ENCODE data around the gene TMEM89. TPM values are rescaled to one million over a fixed set of nuclear protein-coding genes. Genes with fewer than 3 reads are reported as not detected.

TMEM89 gene
- total RNA-seq, 1 experiment from 2014 or later: not detected

- DNase-seq (ENCODE audit: low read depth): no peak
These were observed 21.0 kb upstream of the TMEM89 start for GRCh38 chr3:48642605-48643004.

GRCh38 chr3:48641396-48641795 is 19.8 kb upstream of the TMEM89 start:
- DNase-seq (ENCODE audit: low read depth): no peak

- DNase-seq (ENCODE audit: low read depth): no peak
These were observed 18.5 kb upstream of the TMEM89 start for GRCh38 chr3:48639944-48640606.

- DNase-seq (ENCODE audit: low read depth): no peak
These were observed 15.7 kb upstream of the TMEM89 start for GRCh38 chr3:48637305-48637704.

- no peak for DNase-seq (ENCODE audit: low read depth)
These were observed 14.6 kb upstream of the TMEM89 start for GRCh38 chr3:48636149-48636655.

- DNase-seq (ENCODE audit: low read depth): peak; percentile 97
These were observed 13.9 kb upstream of the TMEM89 start, which contains the start of gene SLC26A6 for GRCh38 chr3:48635222-48636021. Gene SLC26A6, minus strand, starts transcription at chr3:48635461. Its CDS starts 68 bp downstream, at chr3:48635393.

- DNase-seq (ENCODE audit: low read depth): peak; percentile 55
These were observed 13.2 kb upstream of the TMEM89 start for GRCh38 chr3:48634661-48635221.

GRCh38 chr3:48633743-48634142 is 12.2 kb upstream of the TMEM89 start:
- DNase-seq (ENCODE audit: low read depth): no peak

- DNase-seq (ENCODE audit: low read depth): no peak
These were observed 11.7 kb upstream of the TMEM89 start for GRCh38 chr3:48633256-48633655.

- no peak for DNase-seq (ENCODE audit: low read depth)
These were observed 10.2 kb upstream of the TMEM89 start for GRCh38 chr3:48631516-48632448.

- DNase-seq (ENCODE audit: low read depth): no peak
These were observed 9.3 kb upstream of the TMEM89 start for GRCh38 chr3:48630833-48631232.

- DNase-seq (ENCODE audit: low read depth): no peak
These were observed 8.8 kb upstream of the TMEM89 start for GRCh38 chr3:48630407-48630806.

GRCh38 chr3:48629894-48630293 is 8.3 kb upstream of the TMEM89 start:
- no peak for DNase-seq (ENCODE audit: low read depth)

- no peak for DNase-seq (ENCODE audit: low read depth)
These were observed 6.9 kb upstream of the TMEM89 start for GRCh38 chr3:48628277-48629017.

- no peak for DNase-seq (ENCODE audit: low read depth)
These were observed 4.0 kb upstream of the TMEM89 start for GRCh38 chr3:48625600-48625999.

- no peak for DNase-seq (ENCODE audit: low read depth)
These were observed 3.2 kb upstream of the TMEM89 start for GRCh38 chr3:48624767-48625166.

GRCh38 chr3:48623851-48624547 is 2.4 kb upstream of the TMEM89 start:
- DNase-seq (ENCODE audit: low read depth): no peak

- DNase-seq (ENCODE audit: low read depth): no peak
These were observed 1.7 kb downstream of the TMEM89 start for GRCh38 chr3:48619541-48620524.

- no peak for DNase-seq (ENCODE audit: low read depth)
These were observed 4.0 kb downstream of the TMEM89 start for GRCh38 chr3:48617559-48617958.
